Mesodermal cell (in vitro differentiated cells): ENCODE data around the gene BANP.
"Not testable (repeated sequence)": the region's sequence is repeated elsewhere in the genome, so short reads cannot be mapped to it uniquely, and the experiment has no call there.

ENCODE experiments used
- H3K27ac ChIP-seq: 2 replicates; pipeline ENCODE4 v1.7.0; 2013; ENCODE audit warnings: mild to moderate bottlenecking, low read depth, low read length, moderate library complexity; ENCODE audit not compliant: severe bottlenecking
- H3K36me3 ChIP-seq: 2 replicates; pipeline ENCODE4 v1.7.1; 2013; ENCODE audit warnings: mild to moderate bottlenecking, low read length, moderate library complexity; ENCODE audit not compliant: control insufficient read depth, insufficient read depth
- H3K4me1 ChIP-seq: one replicate; pipeline ENCODE4 v1.7.1; 2013; ENCODE audit warnings: mild to moderate bottlenecking, low read length; ENCODE audit not compliant: insufficient read depth, control insufficient read depth, poor library complexity, severe bottlenecking
- H3K4me3 ChIP-seq: 2 replicates; pipeline ENCODE4 v1.7.0; 2013; ENCODE audit warnings: low read length, control low read depth, mild to moderate bottlenecking; ENCODE audit not compliant: insufficient read depth, poor library complexity, severe bottlenecking; ENCODE audit errors: extremely low read depth
- H3K9me3 ChIP-seq: 2 replicates; pipeline ENCODE4 v1.7.1; 2013; ENCODE audit warnings: mild to moderate bottlenecking, low read length, moderate library complexity; ENCODE audit not compliant: control insufficient read depth
- WGBS, 2 experiments: methylation state at CpG; one replicate each; pipeline ENCODE4 v1.1.5; 2013; ENCODE audit warnings: missing lambda C conversion rate in 2 of 2; ENCODE audit not compliant: insufficient coverage in 2 of 2; 5-methylcytosine and 5-hydroxymethylcytosine counted together

The BANP gene

DNA sequence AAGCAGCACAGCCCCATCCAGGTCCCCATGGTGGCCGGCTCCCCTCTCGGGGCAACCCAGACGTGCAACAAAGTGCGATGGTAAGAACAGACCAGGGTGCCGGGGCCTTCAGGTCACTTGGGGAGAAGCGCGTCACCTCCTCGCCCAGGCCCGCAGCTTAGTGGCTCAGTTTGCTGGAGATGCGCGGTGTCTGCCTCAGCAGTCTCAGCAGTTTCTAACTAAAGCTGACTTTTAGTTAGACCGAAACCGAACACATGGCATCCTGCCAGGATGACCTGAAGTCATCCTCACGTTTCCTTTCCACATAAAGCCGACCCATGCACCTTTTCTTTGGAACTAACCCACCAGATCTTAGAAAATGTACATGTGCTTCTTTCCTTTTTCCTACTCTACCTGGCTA lies 32.9 kb downstream of the BANP start:
- WGBS, 2 experiments, result 97% methylated on average over 9 to 13 of the region's 15 CpGs
- peaks cover 29% of the 10 kb centered on the region for H3K36me3 ChIP-seq
- H3K4me1 ChIP-seq, H3K27ac ChIP-seq, H3K9me3 ChIP-seq, H3K4me3 ChIP-seq: not testable (repeated sequence)

DNA sequence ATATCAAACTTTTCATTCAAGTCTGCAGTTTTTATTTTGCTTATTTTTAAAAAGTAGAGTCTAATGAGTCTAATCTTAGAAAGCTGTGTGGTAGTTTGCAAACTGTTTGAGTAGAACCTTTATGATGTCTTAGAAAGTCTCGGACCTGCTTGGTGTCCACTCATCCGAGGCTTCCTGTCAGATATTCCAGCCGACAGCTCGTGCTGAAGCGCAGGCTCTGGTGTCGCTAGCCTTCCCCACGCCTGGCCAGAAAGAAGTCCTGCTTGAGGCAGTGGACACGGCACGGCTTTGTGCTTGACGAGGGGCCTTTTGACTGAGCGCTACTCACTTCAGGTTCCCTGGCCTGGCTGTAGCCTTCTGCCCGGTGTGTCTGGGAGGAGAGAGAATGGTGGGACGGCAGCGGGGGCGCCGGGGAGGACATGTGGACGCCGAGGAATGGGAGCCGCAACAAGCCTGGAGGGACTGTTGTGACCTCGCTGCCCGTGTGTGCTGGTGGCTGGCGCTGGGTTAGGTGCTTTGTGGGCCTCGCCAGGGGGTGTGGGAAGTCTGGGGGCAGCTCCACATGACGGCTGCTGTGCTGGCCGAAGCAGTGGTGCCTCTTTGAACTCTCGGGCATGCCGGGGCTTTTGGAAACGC lies 33.5 kb downstream of the BANP start:
- Histone ChIP-seq H3K27ac (no peak overlapping the region), H3K4me3 (no peak overlapping the region), H3K4me1 (peaks cover 3% of the 10 kb centered on the region), H3K36me3 (peaks cover 29% of the 10 kb centered on the region), H3K9me3 (no peaks in the 10 kb centered on the region)
- WGBS, 2 experiments, result 93 to 98% methylated on average over 22 to 25 of the region's 28 CpGs

DNA sequence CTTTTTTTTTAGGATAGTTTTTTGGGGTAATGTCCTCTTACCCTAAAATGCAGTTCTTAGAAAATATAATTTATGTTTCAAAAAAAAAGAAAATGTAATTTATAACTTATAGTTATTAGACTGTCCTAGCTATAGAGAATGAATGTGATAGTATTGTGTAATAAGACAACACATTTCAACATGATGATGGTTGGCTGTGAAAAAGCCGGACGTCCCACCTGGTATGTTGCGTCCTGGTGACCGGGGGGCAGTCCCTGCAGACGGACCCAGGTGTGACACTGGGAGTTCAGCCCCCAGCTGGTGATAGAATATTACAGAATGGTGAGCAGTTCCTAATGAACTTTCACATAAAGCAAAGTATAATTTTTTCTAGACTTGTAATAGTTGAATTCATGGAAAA lies 34.3 kb downstream of the BANP start:
- H3K27ac ChIP-seq, H3K9me3 ChIP-seq, H3K4me1 ChIP-seq, H3K4me3 ChIP-seq: not testable (repeated sequence)
- H3K36me3 ChIP-seq, result peaks cover 32% of the 10 kb centered on the region
- no CpG with 5 or more reads among the region's 5 CpGs for WGBS, 2 experiments

DNA sequence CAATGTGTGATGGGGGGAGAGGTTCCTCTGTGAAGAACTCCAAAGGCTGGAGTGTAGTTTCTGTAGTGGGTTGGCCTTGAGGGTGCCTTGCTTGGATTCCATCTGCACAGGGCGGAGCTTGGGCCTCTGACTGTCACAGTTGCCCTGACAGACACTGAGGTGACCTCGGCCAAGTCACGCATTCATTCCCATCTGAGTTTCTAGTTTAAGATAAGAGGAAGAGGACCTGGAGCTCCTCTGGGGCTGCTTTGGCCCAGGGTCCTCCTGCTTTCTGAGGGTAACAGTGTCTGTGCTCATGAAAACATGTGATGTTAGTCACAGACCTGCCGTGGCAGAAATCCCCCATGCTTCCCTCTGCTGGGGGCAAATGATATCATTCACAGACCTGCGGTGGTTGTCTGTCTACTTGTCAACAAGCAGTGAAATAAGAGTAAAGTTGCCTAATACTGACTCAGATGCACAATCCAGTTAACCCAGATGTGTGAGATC lies 35.2 kb downstream of the BANP start:
- WGBS, 2 experiments, result 88 to 89% methylated on average over 4 of the region's 5 CpGs
- H3K4me1 ChIP-seq, H3K4me3 ChIP-seq, H3K27ac ChIP-seq, H3K9me3 ChIP-seq: not testable (repeated sequence)
- peaks cover 26% of the 10 kb centered on the region for H3K36me3 ChIP-seq

DNA sequence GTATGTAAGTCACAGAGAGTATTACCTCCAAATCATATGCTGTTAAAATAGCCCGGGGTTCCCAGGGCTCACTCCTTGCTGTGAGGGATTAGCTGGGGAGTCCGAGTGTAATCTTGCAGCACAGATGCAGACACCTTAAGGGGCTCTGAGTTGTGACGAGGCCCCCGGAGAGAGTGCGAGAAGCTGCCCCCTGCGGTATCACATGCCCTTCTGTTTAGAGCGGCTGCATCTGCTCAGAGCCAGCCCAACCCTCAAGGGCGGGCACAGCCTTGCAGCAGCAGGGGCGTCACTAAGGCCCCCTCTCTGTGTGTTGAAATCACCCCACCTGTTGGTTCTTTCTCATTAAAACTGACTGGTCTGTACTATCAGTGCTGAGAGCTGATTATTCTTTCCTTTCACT lies 37.4 kb downstream of the BANP start:
- not testable (repeated sequence) for H3K4me3 ChIP-seq, H3K9me3 ChIP-seq, H3K27ac ChIP-seq, H3K4me1 ChIP-seq
- peaks cover 25% of the 10 kb centered on the region for H3K36me3 ChIP-seq
- WGBS, 2 experiments, result 84 to 92% methylated on average over 9 of the region's 9 CpGs

DNA sequence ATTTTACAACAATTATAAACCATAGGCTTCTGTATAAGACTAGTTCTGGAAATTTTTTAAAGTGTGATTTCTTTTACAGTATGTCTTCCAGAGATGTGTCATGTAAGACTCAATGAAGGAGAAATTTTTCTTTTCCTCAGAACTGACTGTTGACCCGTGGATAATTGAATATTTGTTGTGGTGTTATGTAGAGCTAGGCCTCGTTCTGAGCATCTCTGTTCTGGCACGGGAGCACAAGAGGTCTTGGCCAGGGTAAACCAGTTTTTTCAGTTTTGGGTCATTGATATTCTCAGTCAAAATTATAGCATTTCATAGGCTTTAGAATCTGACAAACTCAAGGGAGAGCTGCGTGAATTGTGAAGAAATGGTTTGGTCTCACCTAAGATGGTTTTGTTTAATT lies 39.0 kb downstream of the BANP start:
- WGBS, 2 experiments, result 100% methylated on average over 2 of the region's 4 CpGs; no CpG with 5 or more reads in 1 of the 2 experiments
- H3K9me3 ChIP-seq, H3K4me1 ChIP-seq, H3K4me3 ChIP-seq, H3K27ac ChIP-seq: not testable (repeated sequence)
- H3K36me3 ChIP-seq, result peaks cover 35% of the 10 kb centered on the region

DNA sequence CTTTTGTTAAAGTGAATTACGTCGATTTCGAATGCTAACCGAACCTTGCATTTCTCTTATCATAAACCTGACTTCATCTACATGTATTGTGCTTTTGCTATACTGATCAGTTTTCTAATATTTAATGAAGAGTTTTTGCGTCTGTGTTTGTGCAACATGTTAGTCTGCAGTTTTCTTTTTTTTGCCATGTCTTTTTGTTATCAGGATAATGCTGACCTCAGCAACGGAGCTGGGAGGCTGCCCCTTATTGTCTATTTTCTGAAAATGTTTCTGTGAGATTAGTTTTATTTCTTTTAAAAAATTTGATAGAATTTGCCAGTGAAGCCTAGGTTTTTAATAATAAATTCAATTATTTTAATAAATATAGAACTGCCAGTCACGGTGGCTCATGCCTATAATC lies 40.9 kb downstream of the BANP start:
- H3K27ac ChIP-seq, H3K4me1 ChIP-seq, H3K4me3 ChIP-seq, H3K9me3 ChIP-seq: not testable (repeated sequence)
- peaks cover 25% of the 10 kb centered on the region for H3K36me3 ChIP-seq
- 100% methylated on average over 1 of the region's 7 CpGs; no CpG with 5 or more reads in 1 of the 2 experiments for WGBS, 2 experiments

DNA sequence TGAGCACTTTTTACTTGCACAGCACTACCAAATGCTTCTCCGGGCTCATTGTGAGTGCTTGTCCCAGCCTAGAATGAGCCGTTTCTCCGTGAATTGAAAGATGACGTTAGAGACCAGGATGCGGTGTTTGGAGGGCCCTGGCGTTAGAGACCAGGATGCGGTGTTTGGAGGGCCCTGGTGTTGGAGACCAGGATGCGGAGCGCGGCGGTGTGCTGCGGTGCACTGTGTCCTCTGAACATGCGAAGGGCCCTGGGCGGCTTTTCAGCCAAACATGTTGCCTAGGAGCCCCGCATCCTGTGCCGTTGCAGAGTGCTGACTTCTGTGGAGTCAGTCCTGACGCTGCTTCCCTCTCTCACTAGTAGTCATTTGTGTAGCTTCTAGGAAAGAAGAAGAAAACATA lies 42.7 kb downstream of the BANP start:
- no peak overlapping the region for H3K27ac ChIP-seq
- H3K4me3 ChIP-seq, result no peak overlapping the region
- WGBS, 2 experiments, result 94 to 97% methylated on average over 16 of the region's 17 CpGs
- no peaks in the 10 kb centered on the region for H3K9me3 ChIP-seq
- peaks cover 21% of the 10 kb centered on the region for H3K36me3 ChIP-seq
- no peaks in the 10 kb centered on the region for H3K4me1 ChIP-seq

DNA sequence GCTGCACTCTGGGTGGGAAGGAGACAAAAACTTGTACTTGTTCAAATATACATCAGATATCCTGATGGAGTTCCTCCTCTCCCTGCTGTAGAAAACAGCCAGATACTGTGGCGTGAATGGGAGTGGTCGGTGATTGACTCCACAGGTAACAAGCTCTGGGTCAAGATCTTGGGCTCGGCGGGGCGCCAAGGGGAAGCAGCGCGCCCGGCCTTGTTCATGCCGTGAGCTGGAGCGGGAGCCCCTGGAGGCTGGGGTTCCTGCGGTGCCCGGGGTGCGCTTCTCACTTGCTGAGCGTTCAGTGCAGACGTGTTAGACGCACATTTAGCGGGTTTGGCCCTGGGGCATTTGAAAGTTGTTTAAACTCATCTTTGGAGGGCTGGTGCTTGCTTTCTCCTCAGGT lies 44.4 kb downstream of the BANP start:
- Histone ChIP-seq H3K27ac (no peak overlapping the region), H3K36me3 (peaks cover 17% of the 10 kb centered on the region), H3K9me3 (no peaks in the 10 kb centered on the region), H3K4me3 (no peak overlapping the region), H3K4me1 (no peaks in the 10 kb centered on the region)
- WGBS, 2 experiments, result 90% methylated on average over 16 to 17 of the region's 17 CpGs

DNA sequence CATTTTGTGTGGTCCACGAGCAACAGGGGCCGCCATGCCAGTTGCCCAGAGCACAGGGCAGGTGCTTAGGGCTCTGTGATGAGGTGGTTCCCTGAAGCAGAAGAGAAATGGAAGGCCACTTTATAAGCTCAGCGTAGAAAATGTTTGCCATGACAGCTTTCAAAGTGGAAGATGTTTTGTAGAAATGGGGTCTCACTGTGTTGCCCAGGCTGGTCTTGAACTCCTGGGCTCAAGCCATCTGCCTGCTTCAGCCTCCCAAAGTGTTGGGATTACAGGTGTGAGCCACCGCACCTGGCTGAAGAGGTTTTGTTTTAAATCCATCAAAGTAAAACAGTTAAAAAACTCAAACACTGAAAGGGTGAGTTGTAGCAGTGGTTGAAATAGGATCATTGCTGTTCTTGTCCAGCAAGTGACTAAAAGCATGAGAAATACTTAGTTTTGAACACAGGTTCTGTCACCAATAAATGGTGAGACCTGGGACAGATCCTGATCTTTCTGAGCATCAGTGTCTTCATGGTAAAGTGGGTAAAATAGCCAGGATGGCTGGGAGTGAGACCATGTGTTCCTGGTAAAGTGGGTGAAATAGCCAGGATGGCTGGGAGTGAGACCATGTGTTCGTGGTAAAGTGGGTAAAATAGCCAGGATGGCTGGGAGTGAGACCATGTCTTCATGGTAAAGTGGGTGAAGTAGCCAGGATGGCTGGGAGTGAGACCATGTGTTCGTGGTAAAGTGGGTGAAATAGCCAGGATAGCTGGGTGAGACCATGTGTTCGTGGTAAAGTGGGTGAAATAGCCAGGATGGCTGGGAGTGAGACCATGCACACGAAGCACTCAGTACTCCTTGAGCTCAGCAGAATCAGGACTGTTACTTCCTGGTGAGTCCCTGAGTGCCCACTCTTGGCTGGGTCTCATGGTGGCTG lies 46.0 kb downstream of the BANP start:
- Histone ChIP-seq H3K4me3 (no peak overlapping the region), H3K27ac (no peak overlapping the region), H3K4me1 (no peaks in the 10 kb centered on the region), H3K36me3 (peaks cover 17% of the 10 kb centered on the region), H3K9me3 (no peaks in the 10 kb centered on the region)
- 92 to 93% methylated on average over 7 of the region's 8 CpGs for WGBS, 2 experiments
